ENCODE results near the gene PROC. TPM values are rescaled to one million over a fixed set of nuclear protein-coding genes. Genes with fewer than 3 reads are reported as not detected.

PROC gene
- total RNA-seq, 2 donors from 2014 or later = not detected

DNA sequence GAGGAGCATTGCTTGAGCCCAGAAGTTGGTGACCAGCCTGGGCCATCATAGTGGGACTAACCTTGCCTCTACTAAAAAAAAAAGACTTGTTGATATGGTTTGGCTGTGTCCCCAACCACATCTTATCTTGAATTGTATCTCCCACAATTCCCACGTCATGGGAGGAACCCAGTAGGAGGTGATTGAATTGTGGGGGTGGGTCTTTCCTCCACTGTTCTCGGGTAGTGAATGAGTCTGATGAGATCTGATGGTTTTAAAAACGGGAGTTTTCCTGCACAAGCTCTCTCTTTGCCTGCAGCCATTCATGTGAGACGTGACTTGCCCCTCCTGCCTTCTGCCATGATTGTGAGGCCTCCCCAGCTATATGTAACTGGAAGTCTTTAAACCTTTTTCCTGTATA, 47.0 kb downstream of the PROC start:
- TF ChIP-seq CTCF (IDR thresholded peaks at IDR 0.05) = no peak
- Histone ChIP-seq H3K27ac (no peak overlapping the region), H3K36me3 (no peaks in the 10 kb centered on the region), H3K27me3 (no peaks in the 10 kb centered on the region), H3K4me1 (no peaks in the 10 kb centered on the region), H3K4me3 (no peak overlapping the region), H3K9me3 (no peaks in the 10 kb centered on the region)
- DNase-seq (ENCODE audit: low spot score) = no peak

GRCh38 chr2:127469051-127469450, 50.8 kb downstream of the PROC start:
- Histone ChIP-seq H3K4me3 (no peak overlapping the region), H3K27ac (no peak overlapping the region), H3K27me3 (no peaks in the 10 kb centered on the region), H3K4me1 (no peaks in the 10 kb centered on the region), H3K36me3 (no peaks in the 10 kb centered on the region), H3K9me3 (no peaks in the 10 kb centered on the region)
- no peak for TF ChIP-seq CTCF (IDR thresholded peaks at IDR 0.05)
- DNase-seq (ENCODE audit: low spot score) = no peak

GRCh38 chr2:127469974-127470373, 51.7 kb downstream of the PROC start:
- no peak overlapping the region for H3K4me3 ChIP-seq
- no peaks in the 10 kb centered on the region for H3K36me3 ChIP-seq
- DNase-seq (ENCODE audit: low spot score) = no peak
- no peaks in the 10 kb centered on the region for H3K9me3 ChIP-seq
- no peak for TF ChIP-seq CTCF (IDR thresholded peaks at IDR 0.05)
- no peaks in the 10 kb centered on the region for H3K4me1 ChIP-seq
- H3K27me3 ChIP-seq = no peaks in the 10 kb centered on the region
- H3K27ac ChIP-seq = no peak overlapping the region

DNA sequence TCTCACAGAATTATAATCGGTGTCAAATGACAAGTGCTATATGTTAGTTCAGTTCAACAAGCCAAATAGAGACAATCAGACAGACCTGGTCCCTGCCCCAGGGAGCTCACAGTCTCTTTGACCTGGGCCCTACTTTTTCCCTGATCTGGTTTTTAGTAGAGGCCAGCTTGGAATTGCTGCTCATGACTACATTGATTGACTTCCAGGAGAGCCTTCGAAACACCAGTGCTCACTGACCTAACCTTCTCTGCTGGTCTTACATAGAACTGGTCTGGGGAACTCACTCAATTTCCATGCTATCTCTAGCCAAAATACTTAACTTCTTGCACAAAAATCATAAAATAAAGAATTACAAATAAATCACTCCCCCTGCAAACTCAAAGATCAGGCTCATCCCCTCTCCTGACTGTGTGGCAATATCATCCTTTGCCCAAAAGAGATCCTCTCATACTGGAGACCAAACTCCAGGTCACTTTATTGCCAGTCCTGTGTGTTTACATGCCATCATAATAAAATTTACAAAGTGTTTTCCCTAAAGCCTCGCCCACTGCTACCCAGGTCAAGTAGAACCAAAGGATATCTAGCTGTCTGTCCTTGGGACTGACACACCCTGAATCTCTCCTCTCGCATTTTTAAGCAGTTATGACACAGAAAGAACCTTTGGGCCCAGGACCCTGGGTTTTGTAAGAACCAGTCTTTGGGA, 53.2 kb downstream of the PROC start:
- no peaks in the 10 kb centered on the region for H3K36me3 ChIP-seq
- peaks cover 0 to 5% of the 10 kb centered on the region in 2 donors for H3K9me3 ChIP-seq
- H3K27me3 ChIP-seq = no peaks in the 10 kb centered on the region
- DNase-seq (ENCODE audit: low spot score) = no peak
- no peak overlapping the region for H3K27ac ChIP-seq
- no peak overlapping the region for H3K4me3 ChIP-seq
- H3K4me1 ChIP-seq = no peaks in the 10 kb centered on the region
- TF ChIP-seq CTCF (IDR thresholded peaks at IDR 0.05) = no peak

- Histone ChIP-seq H3K27me3 (no peaks in the 10 kb centered on the region), H3K27ac (no peak overlapping the region), H3K36me3 (no peaks in the 10 kb centered on the region), H3K4me1 (no peaks in the 10 kb centered on the region), H3K9me3 (peaks cover 0 to 5% of the 10 kb centered on the region in 2 donors), H3K4me3 (no peak overlapping the region)
- no peak for DNase-seq (ENCODE audit: low spot score)
- TF ChIP-seq CTCF (IDR thresholded peaks at IDR 0.05) = no peak
These were observed 54.0 kb downstream of the PROC start for GRCh38 chr2:127472268-127472667.

DNA sequence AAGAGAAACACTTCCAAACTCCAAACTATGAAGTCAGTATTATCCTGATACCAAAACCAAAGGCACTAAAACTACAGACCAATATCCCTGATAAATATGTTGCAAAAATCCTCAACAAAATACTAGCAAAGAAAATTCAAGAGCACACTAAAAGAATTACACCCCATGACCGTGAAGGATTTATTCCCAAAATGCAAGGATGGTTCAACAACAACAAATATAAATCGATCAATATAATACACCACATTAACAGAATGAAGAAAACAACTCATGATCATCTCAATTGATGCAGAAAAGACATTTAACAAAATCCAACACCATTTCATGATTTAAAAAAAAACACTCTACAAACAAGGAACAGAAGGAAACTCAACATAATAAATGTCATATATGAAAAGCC, 57.6 kb downstream of the PROC start:
- no peak for TF ChIP-seq CTCF (IDR thresholded peaks at IDR 0.05)
- no peaks in the 10 kb centered on the region for H3K4me1 ChIP-seq
- H3K27me3 ChIP-seq = no peaks in the 10 kb centered on the region
- H3K27ac ChIP-seq = no peak overlapping the region
- H3K9me3 ChIP-seq = peaks cover 0 to 5% of the 10 kb centered on the region in 2 donors
- DNase-seq (ENCODE audit: low spot score) = no peak
- H3K4me3 ChIP-seq = no peak overlapping the region
- peaks cover 5% of the 10 kb centered on the region for H3K36me3 ChIP-seq
